NB4 (cell line): Measurements from ENCODE around the gene C4B.
"Not testable (repeated sequence)": the region's sequence is repeated elsewhere in the genome, so short reads cannot be mapped to it uniquely, and the experiment has no call there.

ENCODE experiments used
- DNase-seq: peaks from one replicate; pipeline ENCODE4 v3.0.0; 2010; ENCODE audit warnings: low read depth
- H3K4me3 ChIP-seq: one replicate; pipeline ENCODE4 v1.5.1; 2011; ENCODE audit warnings: mild to moderate bottlenecking, low read depth, low read length, moderate library complexity
- CTCF ChIP-seq: IDR thresholded peaks from one replicate; pipeline ENCODE4 v1.5.1; 2012; ENCODE audit warnings: low read depth, low read length
- MAX ChIP-seq: IDR thresholded peaks from 2 replicates; pipeline ENCODE4 v1.6.1; 2011; ENCODE audit warnings: low read depth, low read length
- MYC ChIP-seq: IDR thresholded peaks from 2 replicates; pipeline ENCODE4 v1.6.1; 2011; ENCODE audit warnings: low read depth, low read length
- POLR2A ChIP-seq: IDR thresholded peaks from 2 replicates; pipeline ENCODE4 v1.6.1; 2011; ENCODE audit warnings: mild to moderate bottlenecking; ENCODE audit not compliant: insufficient read length; ENCODE audit errors: extremely low read depth

The C4B gene

GRCh38 chr6:32056254-32056653 is 41.7 kb downstream of the C4B start:
- no peak for TF ChIP-seq MYC
- TF ChIP-seq POLR2A: no peak
- TF ChIP-seq MAX: no peak
- TF ChIP-seq CTCF: no peak

GRCh38 chr6:32057966-32058365 is 43.4 kb downstream of the C4B start:
- TF ChIP-seq POLR2A (no peak), CTCF (no peak), MAX (no peak), MYC (no peak)
- H3K4me3 ChIP-seq: no peak overlapping the region
- DNase-seq: no peak

More at GRCh38 chr6:32056254-32056653, 41.7 kb downstream of the C4B start:
- DNase-seq: no peak
- no peak overlapping the region for H3K4me3 ChIP-seq

GRCh38 chr6:32058511-32058963 is 43.9 kb downstream of the C4B start:
- DNase-seq: no peak
- no peak for TF ChIP-seq POLR2A
- TF ChIP-seq MAX: no peak
- no peak for TF ChIP-seq CTCF
- TF ChIP-seq MYC: no peak
- H3K4me3 ChIP-seq: no peak overlapping the region

- H3K4me3 ChIP-seq: no peak overlapping the region
- no peak for DNase-seq
- no peak for TF ChIP-seq POLR2A
- no peak for TF ChIP-seq CTCF
- no peak for TF ChIP-seq MAX
- no peak for TF ChIP-seq MYC
Observed at GRCh38 chr6:32060966-32061655, 46.5 kb downstream of the C4B start.

GRCh38 chr6:32064706-32065105 is 50.1 kb downstream of the C4B start:
- no peak for TF ChIP-seq CTCF
- no peak for TF ChIP-seq POLR2A
- TF ChIP-seq MYC: no peak
- no peak for TF ChIP-seq MAX
- H3K4me3 ChIP-seq: no peak overlapping the region
- no peak for DNase-seq

GRCh38 chr6:32067521-32067920 is 52.9 kb downstream of the C4B start:
- DNase-seq, H3K4me3 ChIP-seq: not testable (repeated sequence)

GRCh38 chr6:32068315-32068714 is 53.7 kb downstream of the C4B start:
- not testable (repeated sequence) for DNase-seq, H3K4me3 ChIP-seq
